GM12878 (cell line): ENCODE data around the gene GRIN2A. TPM values are rescaled to one million over a fixed set of nuclear protein-coding genes. Genes with fewer than 3 reads are reported as not detected.
A peak's percentile ranks its signal among the peaks of the same experiment; 100 is the strongest.

ENCODE experiments used
- ATAC-seq: fragments of 200-7000 bp; cut with Tn5 transposase; 3 replicates; pipeline ENCODE4 v1.9.1; 2020; ENCODE audit warnings: mild to moderate bottlenecking, moderate library complexity
- BruUV-seq: library from RNA; stranded (reverse); fragments of 400-500 nt; replicated peaks from 2 replicates; lab custom pipeline; 2021; lab: Mats Ljungman, UMichigan
- CTCF ChIA-PET: fragments of 300-600 bp; sonication (Branson Sonifier 250); formaldehyde crosslinking; extraction: SDS; loops from one replicate; lab custom pipeline; 2021; ENCODE audit warnings: inconsistent platforms; lab: Yijun Ruan, JAX
- POLR2A ChIA-PET: fragments of 350-600 bp; formaldehyde crosslinking; extraction: SDS; loops from one replicate; lab custom pipeline; 2021; ENCODE audit warnings: inconsistent platforms; lab: Charles Lee
- RAD21 ChIA-PET: fragments of 300-600 bp; sonication (Branson Sonifier 250); formaldehyde crosslinking; loops from one replicate; lab custom pipeline; 2023; ENCODE audit warnings: antibody characterized with exemption; ENCODE audit not compliant: unreplicated experiment; lab: Charles Lee
- SMC1A ChIA-PET: fragments of 300-600 bp; sonication (Branson Sonifier 250); formaldehyde crosslinking; loops from one replicate; lab custom pipeline; 2023; ENCODE audit not compliant: unreplicated experiment, uncharacterized antibody; lab: Charles Lee
- DNase-seq: peaks from one replicate; pipeline ENCODE4 v3.0.0-alpha.2; 2011; ENCODE audit warnings: low read depth, low spot score
- FAIRE-seq: peaks from 3 replicates; lab custom pipeline; 2011; peaks lifted over from hg19 to GRCh38; lab: Jason Lieb, UNC
- H2AFZ ChIP-seq: 2 replicates; pipeline ENCODE4 v1.6.0; 2011; ENCODE audit warnings: low read depth, low read length, control low read depth; ENCODE audit not compliant: control insufficient read depth
- H3K27ac ChIP-seq: 2 replicates; pipeline ENCODE4 v1.5.1; 2011; ENCODE audit warnings: control low read depth; ENCODE audit not compliant: control insufficient read depth, insufficient read depth
- H3K27me3 ChIP-seq, 2 experiments: replicated peaks in 1 of 2; 2 replicates each; pipeline versions ENCODE4 v1.6.0 to v1.6.1; 2011; ENCODE audit warnings: low read length in 1 of 2; ENCODE audit not compliant: control insufficient read depth in 2 of 2, insufficient read depth in 2 of 2
- H3K36me3 ChIP-seq, 2 experiments: 2 replicates each; pipeline ENCODE4 v1.5.1; 2011; ENCODE audit warnings: low read length in 1 of 2; ENCODE audit not compliant: control insufficient read depth in 2 of 2, insufficient read depth in 2 of 2
- H3K4me1 ChIP-seq: 2 replicates; pipeline ENCODE4 v1.6.1; 2011; ENCODE audit warnings: mild to moderate bottlenecking, low read length, moderate library complexity, mixed read lengths; ENCODE audit not compliant: control insufficient read depth, insufficient read depth
- H3K4me2 ChIP-seq: 2 replicates; pipeline ENCODE4 v1.6.0; 2011; ENCODE audit warnings: control low read depth; ENCODE audit not compliant: control insufficient read depth, insufficient read depth
- H3K4me3 ChIP-seq: fragments of 200-600 bp; sonication (generic); 2 replicates; pipeline ENCODE4 v1.5.1; 2016
- H3K79me2 ChIP-seq: 2 replicates; pipeline ENCODE4 v1.6.0; 2011; ENCODE audit warnings: low read length; ENCODE audit not compliant: control insufficient read depth, insufficient read depth
- H3K9ac ChIP-seq: 2 replicates; pipeline ENCODE4 v1.8.0; 2011; ENCODE audit warnings: low read length, control low read depth, mixed read lengths; ENCODE audit not compliant: control insufficient read depth, insufficient read depth
- H3K9me3 ChIP-seq: replicated peaks from 3 replicates; pipeline ENCODE4 v1.5.1; 2011; ENCODE audit warnings: mild to moderate bottlenecking, low read length; ENCODE audit not compliant: control insufficient read depth, insufficient read depth
- H4K20me1 ChIP-seq: 2 replicates; pipeline ENCODE4 v1.6.0; 2011; ENCODE audit not compliant: control insufficient read depth, insufficient read depth
- BCL11A ChIP-seq: IDR thresholded peaks from 2 replicates; pipeline ENCODE4 v1.6.1; 2011; ENCODE audit warnings: low read depth, low read length
- BRCA1 ChIP-seq: IDR thresholded peaks from 2 replicates; pipeline ENCODE4 v1.6.1; 2011; ENCODE audit warnings: low read depth, low read length, improper control_type of control experiment
- EED ChIP-seq: sonication (generic); IDR thresholded peaks from 2 replicates; pipeline ENCODE4 v1.6.1; 2016; ENCODE audit warnings: antibody characterized with exemption, low read depth
- NBN ChIP-seq: fragments of 450-650 bp; IDR thresholded peaks from 2 replicates; pipeline ENCODE4 v1.6.1; 2016
- POU2F2 ChIP-seq: IDR thresholded peaks from 3 replicates; pipeline ENCODE4 v1.6.1; 2011; ENCODE audit warnings: low read depth, mild to moderate bottlenecking, low read length, borderline replicate concordance
- RB1 ChIP-seq: fragments of 450-650 bp; formaldehyde crosslinking; IDR thresholded peaks from 2 replicates; pipeline ENCODE4 v1.6.1; 2017; ENCODE audit warnings: mild to moderate bottlenecking, borderline replicate concordance
- RUNX3 ChIP-seq: IDR thresholded peaks from 2 replicates; pipeline ENCODE4 v1.6.1; 2012; ENCODE audit warnings: low read length, inconsistent platforms
- SREBF2 ChIP-seq: IDR thresholded peaks from 2 replicates; pipeline ENCODE4 v1.6.1; 2012; ENCODE audit warnings: mild to moderate bottlenecking, low read length
- USF2 ChIP-seq: IDR thresholded peaks from 2 replicates; pipeline ENCODE4 v1.6.1; 2011; ENCODE audit warnings: low read depth, low read length, improper control_type of control experiment, borderline replicate concordance
- ZNF687 ChIP-seq: fragments of 450-650 bp; IDR thresholded peaks from 2 replicates; pipeline ENCODE4 v1.6.1; 2017; ENCODE audit warnings: mild to moderate bottlenecking, moderate library complexity
- WGBS: methylation state at CpG from one replicate; pipeline ENCODE4 v1.1.6; 2016; ENCODE audit warnings: low lambda C conversion rate; ENCODE audit not compliant: insufficient replicate concordance, insufficient coverage; ENCODE audit errors: missing lambda C conversion rate; 5-methylcytosine and 5-hydroxymethylcytosine counted together
- in situ Hi-C: fragments of 300-500 bp; cut with MboI; formaldehyde crosslinking; loops from 9 replicates; pipeline ENCODE4 v1.14.3; 2018; ENCODE audit warnings: mixed read lengths
- intact Hi-C: fragments of 100-400 bp; cut with micrococcal nuclease; formaldehyde crosslinking; loops from one replicate; pipeline ENCODE4 v1.14.2; 2022; ENCODE audit not compliant: unreplicated experiment
- polyA plus RNA-seq, 11 experiments: library from polyadenylated mRNA; depleted of rRNA in 4 of 11; unstranded in 6 of 11; stranded (reverse) in 5 of 11; fragments of >200 nt; fragmentation: Nextera tagmentation in 4 of 11; fragmentation: Illumina TruSeq in 1 of 11; extraction: Ambion mirVana in 4 of 11; extraction: Trizol in 1 of 11; gene quantifications; 1 replicate in 1 of 11; 2 replicates in 10 of 11; pipeline versions ENCODE4 v1.2.1 to v1.2.3, GENCODE V29; 2011 to 2016; ENCODE audit warnings: inconsistent platforms in 2 of 11, missing spikeins in 2 of 11, low read depth in 1 of 11
- total RNA-seq, 4 experiments: library from RNA; depleted of rRNA in 3 of 4; stranded (reverse); fragments of >200 nt in 3 of 4; fragmentation: Illumina TruSeq in 1 of 4; extraction: Trizol in 1 of 4; gene quantifications; 2 replicates each; pipeline versions ENCODE4 v1.2.1 to v1.2.3, GENCODE V29; 2013 to 2021

GRIN2A gene
- total and polyA plus RNA-seq, 10 of the 15 experiments (the other 5 are each of a cell fraction or from before 2014, with no cell fraction given): 2.4 to 13.3 (median 7.3) TPM

GRCh38 chr16:9843424-9844018 is 338.7 kb downstream of the GRIN2A start:
- no peak for FAIRE-seq
- POLR2A ChIA-PET: interaction anchor here (1.3 kb wide), 1 partner anchor 66 kb away, joined by 3 read pairs; no protein-coding TSS in a partner anchor

GRCh38 chr16:9840761-9841665 is 341.2 kb downstream of the GRIN2A start:
- Histone ChIP-seq H3K36me3 (no peaks in the 10 kb centered on the region), H3K9ac (no peak overlapping the region), H3K4me1 (peaks cover 30% of the 10 kb centered on the region), H3K4me3 (no peak overlapping the region), H3K27ac (peak overlapping the region; percentile 56), H3K4me2 (peak overlapping the region; percentile 69), H4K20me1 (no peaks in the 10 kb centered on the region), H2AFZ (no peak overlapping the region), H3K27me3 (no peaks in the 10 kb centered on the region), H3K9me3 (no peaks in the 10 kb centered on the region; the same call in 2 of the 3 replicates), H3K79me2 (no peaks in the 10 kb centered on the region)
- no TSS peak for BruUV-seq
- peak; percentile 86 for ATAC-seq
- POLR2A ChIA-PET: interaction anchor here (0.6 kb wide), 1 partner anchor 218 kb away, joined by 6 read pairs; no protein-coding TSS in a partner anchor
- DNase-seq: peak; percentile 71
- peak; percentile 70 for FAIRE-seq
- CTCF ChIA-PET: interaction anchor here (1.1 to 1.3 kb wide), 2 partner anchors 72 to 74 kb away, joined by 3 read pairs; no protein-coding TSS in a partner anchor
- WGBS: 26% methylated on average over 4 of the region's 4 CpGs
- intact Hi-C loops: loop anchor here (2.0 to 5.0 kb wide), 2 partner anchors 66 to 126 kb away; no protein-coding TSS in a partner anchor
- SMC1A ChIA-PET: interaction anchor here (0.6 to 4.3 kb wide), 8 partner anchors 13 to 130 kb away, joined by 3 to 24 read pairs (median 4); no protein-coding TSS in a partner anchor
- RAD21 ChIA-PET: interaction anchor here (0.7 to 3.8 kb wide), 6 partner anchors 14 to 192 kb away, joined by 3 to 20 read pairs (median 7); no protein-coding TSS in a partner anchor
- in situ Hi-C loops: no loop called here
- no peak for TF ChIP-seq POU2F2
- TF ChIP-seq RUNX3: peak; percentile 91
- TF ChIP-seq USF2: no peak
- peak; percentile 78 for TF ChIP-seq BCL11A
- 0 out of 2 replicates have a peak, but pooled peaks have one; percentile 23 for TF ChIP-seq ZNF687
- no peak for TF ChIP-seq SREBF2
- no peak for TF ChIP-seq BRCA1

More at GRCh38 chr16:9843424-9844018, 338.7 kb downstream of the GRIN2A start:
- no peak for ATAC-seq
- H3K9ac ChIP-seq: no peak overlapping the region
- no peak overlapping the region for H3K4me2 ChIP-seq
- WGBS: 15% methylated on average over 3 of the region's 3 CpGs
- ChIA-PET RAD21 (interaction anchor here (0.7 to 4.0 kb wide), 4 partner anchors 19 to 835 kb away, joined by 3 to 13 read pairs (median 4); no protein-coding TSS in a partner anchor), SMC1A (interaction anchor here (1.0 to 2.3 kb wide), 8 partner anchors 15 to 127 kb away, joined by 3 to 8 read pairs (median 4); no protein-coding TSS in a partner anchor), CTCF (no interaction called here)
- no peaks in the 10 kb centered on the region for H3K27me3 ChIP-seq
- BruUV-seq: no TSS peak
- H2AFZ ChIP-seq: no peak overlapping the region
- no peak for TF ChIP-seq NBN
- TF ChIP-seq RB1: no peak
- 0 out of 2 replicates have a peak, but pooled peaks have one; percentile 22 for TF ChIP-seq EED
- no peaks in the 10 kb centered on the region for H3K36me3 ChIP-seq
- H3K27ac ChIP-seq: 0 out of 2 replicates have a peak overlapping the region, but pooled peaks have one; percentile 2
- H3K4me3 ChIP-seq: no peak overlapping the region
- intact Hi-C loops (loop anchor here (5.0 kb wide), 1 partner anchor 64 kb away; no protein-coding TSS in a partner anchor), in situ Hi-C loops (no loop called here)
- H4K20me1 ChIP-seq: no peaks in the 10 kb centered on the region
- no peaks in the 10 kb centered on the region for H3K79me2 ChIP-seq
- no peaks in the 10 kb centered on the region; the same call in 2 of the 3 replicates for H3K9me3 ChIP-seq
- peaks cover 34% of the 10 kb centered on the region for H3K4me1 ChIP-seq
- no peak for DNase-seq
